OCI-M2 (cell line): ENCODE results near the gene PTPN3.

Source experiments
- DNase-seq: peaks from one replicate; lab custom pipeline; 2025; ENCODE audit not compliant: unreplicated experiment; lab: John Stamatoyannopoulos, UW

The PTPN3 gene

GRCh38 chr9:109507421-109507838 lies 9.3 kb upstream of the PTPN3 start:
- no peak for DNase-seq

GRCh38 chr9:109506097-109506712 lies 8.1 kb upstream of the PTPN3 start:
- DNase-seq = no peak

GRCh38 chr9:109504689-109505088 lies 6.6 kb upstream of the PTPN3 start:
- no peak for DNase-seq

- DNase-seq = no peak
Observed at GRCh38 chr9:109500421-109500974, 2.4 kb upstream of the PTPN3 start.

GRCh38 chr9:109499631-109500410 lies 1.7 kb upstream of the PTPN3 start:
- no peak for DNase-seq

GRCh38 chr9:109499093-109499630 lies 1.1 kb upstream of the PTPN3 start:
- DNase-seq = no peak

- no peak for DNase-seq
Observed at GRCh38 chr9:109497226-109498153, 617 bp downstream of the PTPN3 start.

GRCh38 chr9:109496841-109497225 lies 1.3 kb downstream of the PTPN3 start:
- no peak for DNase-seq

GRCh38 chr9:109496218-109496617 lies 1.9 kb downstream of the PTPN3 start:
- no peak for DNase-seq

GRCh38 chr9:109493648-109494047 lies 4.5 kb downstream of the PTPN3 start:
- DNase-seq = no peak

GRCh38 chr9:109491590-109491989 lies 6.5 kb downstream of the PTPN3 start:
- no peak for DNase-seq

GRCh38 chr9:109488791-109489492 lies 9.2 kb downstream of the PTPN3 start:
- no peak for DNase-seq

GRCh38 chr9:109488351-109488750 lies 9.8 kb downstream of the PTPN3 start:
- DNase-seq = no peak

- no peak for DNase-seq
Observed at GRCh38 chr9:109487247-109487646, 10.9 kb downstream of the PTPN3 start.

- DNase-seq = no peak
Observed at GRCh38 chr9:109483744-109484429, 14.2 kb downstream of the PTPN3 start.

- DNase-seq = no peak
Observed at GRCh38 chr9:109482391-109482916, 15.7 kb downstream of the PTPN3 start.

GRCh38 chr9:109481856-109482255 lies 16.3 kb downstream of the PTPN3 start:
- no peak for DNase-seq

- no peak for DNase-seq
Observed at GRCh38 chr9:109479822-109480221, 18.3 kb downstream of the PTPN3 start.

GRCh38 chr9:109478665-109479380 lies 19.3 kb downstream of the PTPN3 start:
- DNase-seq = no peak
